ENCODE data around the gene ACBD3.

GRCh38 chr1:226118357-226118756, 68.2 kb downstream of the ACBD3 start:
- TF ChIP-seq CTCF (IDR thresholded peaks at IDR 0.05), result no peak
- no peak for TF ChIP-seq POLR2A (IDR thresholded peaks at IDR 0.05)
